Bronchial epithelial cell (primary cell): ENCODE results near the gene CDH13. TPM values are rescaled to one million over a fixed set of nuclear protein-coding genes. Genes with fewer than 3 reads are reported as not detected.
A peak's percentile ranks its signal among the peaks of the same experiment; 100 is the strongest.

Source experiments
- DNase-seq: peaks from one replicate; pipeline ENCODE4 v3.0.0-alpha.2; 2010; ENCODE audit warnings: low read depth
- FAIRE-seq: peaks from 2 replicates; lab custom pipeline; 2011; peaks lifted over from hg19 to GRCh38; lab: Jason Lieb, UNC
- H3K27me3 ChIP-seq: 2 replicates; pipeline ENCODE4 v1.5.1; 2011; ENCODE audit warnings: low read length; ENCODE audit not compliant: control insufficient read depth, insufficient read depth
- H3K36me3 ChIP-seq: 2 replicates; pipeline ENCODE4 v1.5.1; 2011; ENCODE audit warnings: low read length; ENCODE audit not compliant: control insufficient read depth, insufficient read depth
- H3K4me3 ChIP-seq: 2 replicates; pipeline ENCODE4 v1.5.1; 2011; ENCODE audit warnings: mild to moderate bottlenecking, low read depth, low read length, control low read depth
- CTCF ChIP-seq: IDR thresholded peaks from 2 replicates; pipeline ENCODE4 v1.5.1; 2011; ENCODE audit warnings: mild to moderate bottlenecking, moderate library complexity, low read length, control low read depth, inconsistent platforms; ENCODE audit not compliant: insufficient read depth, severe bottlenecking
- total RNA-seq: library from RNA; depleted of rRNA; stranded (reverse); fragments of >200 nt; gene quantifications from 2 replicates; pipeline ENCODE4 v1.2.1, GENCODE V29; 2014

The CDH13 gene
- total RNA-seq, 1 donor from 2014 or later, result 31.3 TPM

- no peak for FAIRE-seq
- no peak for TF ChIP-seq CTCF
- H3K36me3 ChIP-seq, result no peaks in the 10 kb centered on the region
Observed at GRCh38 chr16:83819361-83819760, 1192.6 kb downstream of the CDH13 start.

DNA sequence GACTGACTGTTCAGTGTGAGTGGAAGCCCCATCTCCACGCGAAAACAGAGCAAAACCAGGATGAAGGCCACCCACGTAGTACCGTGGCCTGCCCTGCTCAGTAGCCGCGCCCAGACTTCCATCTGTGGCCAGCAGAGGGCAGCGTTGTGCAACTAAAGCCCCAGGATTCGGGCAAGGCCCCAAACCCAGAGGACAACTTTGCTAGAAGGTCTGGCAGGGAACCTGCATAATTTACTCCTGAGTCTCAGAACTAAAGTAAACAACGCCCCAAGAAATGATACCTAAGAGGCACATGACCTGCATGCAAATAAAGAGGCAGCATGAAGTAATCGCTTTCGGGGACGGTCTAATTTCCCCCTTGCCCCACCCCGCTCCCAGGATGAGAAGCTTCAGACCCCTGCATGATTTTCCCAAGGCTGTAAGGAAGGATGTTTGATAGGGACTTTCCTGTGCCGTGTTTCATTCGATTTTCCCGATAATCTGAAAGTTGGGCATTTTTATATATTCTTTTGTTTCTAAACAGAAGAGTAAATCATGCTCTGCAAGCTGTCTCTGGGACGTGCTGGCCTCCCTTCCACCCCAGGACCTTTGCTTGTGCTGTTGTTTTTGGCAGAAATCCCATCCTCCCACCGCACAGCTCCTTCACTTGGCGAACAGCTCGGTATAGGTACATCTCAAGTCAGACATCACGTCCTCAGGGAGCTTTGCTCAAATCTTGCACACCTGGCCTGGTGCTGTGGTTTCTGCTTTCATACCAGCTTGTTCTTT is 1199.6 kb downstream of the CDH13 start:
- H3K36me3 ChIP-seq, result no peaks in the 10 kb centered on the region
- DNase-seq, result peak; percentile 93
- peak; percentile 90 for FAIRE-seq
- TF ChIP-seq CTCF, result peak; percentile 92
- H3K4me3 ChIP-seq, result no peak overlapping the region
- peaks cover 4% of the 10 kb centered on the region for H3K27me3 ChIP-seq

More at GRCh38 chr16:83819361-83819760, 1192.6 kb downstream of the CDH13 start:
- no peak for DNase-seq
- H3K4me3 ChIP-seq, result no peak overlapping the region
- H3K27me3 ChIP-seq, result peaks cover 2% of the 10 kb centered on the region

GRCh38 chr16:83830091-83830768 is 1203.5 kb downstream of the CDH13 start:
- DNase-seq (no peak), FAIRE-seq (no peak)
- TF ChIP-seq CTCF, result no peak
- Histone ChIP-seq H3K4me3 (no peak overlapping the region), H3K36me3 (no peaks in the 10 kb centered on the region), H3K27me3 (peaks cover 2% of the 10 kb centered on the region)

DNA sequence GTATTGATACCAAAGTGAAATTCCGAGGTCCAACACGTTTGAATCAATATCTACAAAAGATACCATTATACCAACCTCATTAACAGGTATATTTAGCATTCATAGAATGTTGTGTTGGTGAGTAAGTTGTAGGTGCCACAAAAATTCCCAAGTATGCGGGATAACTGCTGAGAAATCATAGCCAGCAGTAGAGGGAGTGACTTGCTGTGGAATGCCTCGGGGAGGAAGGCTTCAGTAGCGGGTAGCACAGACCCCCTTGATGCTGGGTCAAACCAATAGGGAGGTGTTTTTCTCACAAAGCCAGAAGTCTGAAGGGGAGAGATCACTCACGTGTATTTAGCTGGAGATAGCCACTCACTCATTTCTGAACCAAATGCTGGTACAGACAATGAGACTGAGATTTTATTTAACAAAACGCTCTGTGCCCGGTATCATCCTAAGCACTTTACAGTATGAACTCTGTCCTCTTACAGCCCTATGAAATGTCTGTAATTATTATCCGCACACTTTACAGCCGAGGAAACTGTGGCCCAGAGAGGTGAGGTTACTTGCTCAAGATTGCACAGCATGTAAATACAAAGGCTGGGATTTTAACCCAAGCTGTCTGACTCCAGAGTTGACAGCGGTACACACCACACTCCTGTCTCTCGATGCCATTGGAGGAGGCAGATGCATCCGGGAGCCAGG is 1204.1 kb downstream of the CDH13 start:
- H3K27me3 ChIP-seq, result peaks cover 2% of the 10 kb centered on the region
- TF ChIP-seq CTCF, result no peak
- no peaks in the 10 kb centered on the region for H3K36me3 ChIP-seq
- no peak overlapping the region for H3K4me3 ChIP-seq
- DNase-seq, result no peak
- no peak for FAIRE-seq

GRCh38 chr16:83831456-83831987 is 1204.8 kb downstream of the CDH13 start:
- DNase-seq (no peak), FAIRE-seq (no peak)
- H3K4me3 ChIP-seq, result no peak overlapping the region
- no peaks in the 10 kb centered on the region for H3K36me3 ChIP-seq
- TF ChIP-seq CTCF, result no peak
- H3K27me3 ChIP-seq, result peaks cover 2% of the 10 kb centered on the region
